GM19025 (cell line): ENCODE results near the gene RPS6KA4.

Source experiments
- ATAC-seq: cut with Tn5 transposase; IDR thresholded peaks from one replicate; pipeline ENCODE4 v1.9.1; 2021; ENCODE audit warnings: mild to moderate bottlenecking, low read depth, moderate library complexity; ENCODE audit not compliant: unreplicated experiment

Gene RPS6KA4

DNA sequence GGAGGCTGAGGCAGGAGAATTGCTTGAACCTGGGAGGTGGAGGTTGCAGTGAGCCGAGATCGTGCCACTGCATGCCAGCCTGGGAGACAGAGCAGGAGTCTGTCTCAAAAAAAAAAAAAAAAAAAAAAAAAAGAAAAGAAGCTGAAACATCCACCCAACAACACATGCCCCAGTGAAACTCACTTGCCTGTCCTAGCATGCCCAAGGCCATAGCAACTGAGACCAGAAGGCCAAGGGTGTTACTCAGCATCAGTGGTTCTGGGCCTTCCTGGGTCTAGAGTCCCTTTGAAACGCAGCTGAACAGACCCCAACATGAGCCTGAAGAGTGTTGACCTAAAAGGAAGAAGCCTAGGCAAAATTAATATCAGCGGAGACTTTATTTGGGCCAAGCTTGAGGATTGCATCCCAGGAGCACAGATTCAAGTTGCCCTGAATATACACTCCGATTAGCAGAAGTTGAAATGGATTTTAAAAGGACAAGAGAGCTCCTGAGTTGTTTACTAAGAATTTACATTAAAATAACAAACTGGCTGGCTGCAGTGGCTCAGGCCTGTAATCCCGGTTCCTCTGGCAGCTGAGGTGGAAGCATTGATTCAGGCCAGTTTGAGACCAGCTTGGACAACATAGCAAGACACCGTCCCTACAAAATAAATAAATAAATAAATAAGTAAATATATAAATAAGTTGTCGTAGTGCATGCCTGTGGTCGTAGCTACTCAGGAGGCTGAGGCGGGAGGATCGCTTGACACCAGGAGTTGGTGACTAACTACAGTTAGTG is 34.1 kb upstream of the RPS6KA4 start:
- no peak for ATAC-seq

DNA sequence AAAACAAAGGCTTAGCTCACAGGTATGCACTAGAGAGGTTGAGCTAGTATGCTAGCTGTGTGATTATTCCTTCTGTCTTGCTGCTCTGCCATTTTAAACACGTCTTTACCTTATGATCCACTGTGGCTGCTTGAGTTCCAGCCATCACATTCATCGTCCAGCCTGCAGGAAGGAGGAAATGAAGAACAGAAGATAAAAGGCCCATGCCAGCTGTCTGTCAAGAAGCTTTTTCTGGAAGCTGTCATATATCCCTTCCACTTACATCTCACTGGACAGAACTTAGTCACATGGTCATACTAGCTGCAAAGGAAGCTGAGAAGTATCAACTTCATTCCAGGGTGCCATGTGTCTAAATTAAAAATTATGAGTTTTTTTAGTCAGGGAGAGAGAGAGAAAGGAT is 31.6 kb upstream of the RPS6KA4 start:
- ATAC-seq = no peak

DNA sequence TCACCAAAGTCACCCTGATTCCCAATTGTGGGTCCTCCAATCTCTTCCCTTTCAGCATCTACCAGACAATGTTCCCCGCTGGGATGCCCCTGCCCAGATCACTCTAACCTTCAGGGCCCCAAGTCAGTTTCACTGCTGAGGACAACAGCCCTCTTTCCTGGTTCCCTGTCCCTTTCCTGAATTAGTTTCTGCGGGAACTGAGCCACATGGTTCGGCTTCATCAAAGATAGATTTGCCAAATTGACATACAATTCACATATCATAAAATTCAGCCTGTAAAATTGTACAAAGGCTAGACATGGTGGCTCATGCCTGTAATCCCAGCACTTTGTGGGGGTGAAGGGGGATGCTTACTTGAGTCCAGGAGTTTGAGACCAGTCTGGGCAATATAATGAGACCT is 31.0 kb upstream of the RPS6KA4 start:
- ATAC-seq = no peak

DNA sequence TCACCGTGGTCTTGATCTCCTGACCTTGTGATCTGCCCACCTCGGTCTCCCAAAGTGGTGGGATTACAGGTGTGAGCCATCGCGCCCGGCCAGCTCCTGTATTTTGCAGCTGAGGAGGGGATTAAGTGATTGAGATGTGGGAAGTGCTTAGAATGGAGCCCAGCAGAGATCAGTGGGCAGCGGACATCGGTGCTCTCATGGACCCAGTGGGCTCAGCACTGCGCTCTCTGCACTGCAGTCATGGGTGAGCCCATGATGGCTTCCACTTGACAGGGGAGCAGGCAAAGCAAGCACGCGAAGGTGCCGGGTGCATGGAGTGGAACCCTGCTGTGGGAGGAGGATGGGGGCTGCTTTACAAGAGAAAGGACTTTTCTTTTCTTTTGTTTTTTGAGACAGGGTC is 28.1 kb upstream of the RPS6KA4 start:
- no peak for ATAC-seq

DNA sequence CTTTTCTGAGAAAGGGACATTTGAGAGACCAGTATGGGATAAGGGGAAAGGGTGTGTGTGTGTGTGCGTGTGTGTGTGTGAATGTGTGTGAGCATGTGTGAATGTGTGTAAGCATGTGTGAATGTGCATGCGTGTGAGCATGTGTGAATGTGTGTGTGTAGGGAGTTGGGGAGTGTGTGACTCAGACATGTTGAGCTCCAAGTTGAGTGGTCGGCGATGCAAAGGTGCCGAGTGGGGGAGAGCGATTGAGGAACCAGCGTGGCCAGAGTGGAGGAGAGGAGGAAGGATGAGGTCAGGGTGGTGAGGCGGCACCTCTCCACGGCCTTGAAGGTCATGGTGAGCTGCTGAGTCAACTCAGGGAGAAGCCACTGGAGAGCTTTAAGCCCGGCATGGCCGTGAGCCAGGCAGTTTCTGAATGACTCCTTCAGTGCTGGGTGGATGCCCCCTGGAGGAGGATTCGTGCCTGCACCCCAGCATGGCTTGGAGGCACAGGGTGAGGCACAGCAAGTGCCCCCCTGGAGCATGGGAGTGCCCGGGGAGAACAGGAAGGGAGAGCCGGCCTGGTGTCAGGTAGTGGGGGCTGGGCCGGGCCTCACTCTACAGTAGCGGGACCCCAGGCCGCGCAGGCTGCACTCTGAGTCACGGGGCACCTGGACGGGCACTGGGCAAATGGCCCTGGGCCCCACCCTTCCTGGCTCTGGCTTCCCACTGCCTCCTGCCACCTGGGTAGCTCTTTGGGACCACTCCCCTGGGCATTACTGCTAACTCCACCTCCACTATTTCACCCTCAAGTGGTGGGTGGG is 27.2 kb upstream of the RPS6KA4 start:
- ATAC-seq = peak; percentile 71

DNA sequence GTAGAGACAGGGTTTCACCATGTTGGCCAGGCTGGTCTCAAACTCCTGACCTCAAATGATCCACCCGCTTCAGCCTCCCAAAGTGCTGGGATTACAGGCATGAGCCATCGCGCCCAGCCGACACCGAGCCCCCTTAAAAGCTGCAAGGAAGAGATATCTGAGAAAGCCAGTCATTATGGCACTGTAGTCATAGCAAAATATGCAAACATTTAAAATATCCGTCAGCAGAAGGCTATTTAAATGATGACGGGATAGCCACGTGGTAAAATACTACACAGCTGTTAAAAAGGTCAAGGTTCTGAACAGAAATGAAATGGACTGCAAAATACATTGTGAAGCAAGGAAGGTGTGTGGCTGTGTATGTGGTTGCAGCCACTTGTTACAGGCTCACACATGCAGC is 25.4 kb upstream of the RPS6KA4 start:
- no peak for ATAC-seq

DNA sequence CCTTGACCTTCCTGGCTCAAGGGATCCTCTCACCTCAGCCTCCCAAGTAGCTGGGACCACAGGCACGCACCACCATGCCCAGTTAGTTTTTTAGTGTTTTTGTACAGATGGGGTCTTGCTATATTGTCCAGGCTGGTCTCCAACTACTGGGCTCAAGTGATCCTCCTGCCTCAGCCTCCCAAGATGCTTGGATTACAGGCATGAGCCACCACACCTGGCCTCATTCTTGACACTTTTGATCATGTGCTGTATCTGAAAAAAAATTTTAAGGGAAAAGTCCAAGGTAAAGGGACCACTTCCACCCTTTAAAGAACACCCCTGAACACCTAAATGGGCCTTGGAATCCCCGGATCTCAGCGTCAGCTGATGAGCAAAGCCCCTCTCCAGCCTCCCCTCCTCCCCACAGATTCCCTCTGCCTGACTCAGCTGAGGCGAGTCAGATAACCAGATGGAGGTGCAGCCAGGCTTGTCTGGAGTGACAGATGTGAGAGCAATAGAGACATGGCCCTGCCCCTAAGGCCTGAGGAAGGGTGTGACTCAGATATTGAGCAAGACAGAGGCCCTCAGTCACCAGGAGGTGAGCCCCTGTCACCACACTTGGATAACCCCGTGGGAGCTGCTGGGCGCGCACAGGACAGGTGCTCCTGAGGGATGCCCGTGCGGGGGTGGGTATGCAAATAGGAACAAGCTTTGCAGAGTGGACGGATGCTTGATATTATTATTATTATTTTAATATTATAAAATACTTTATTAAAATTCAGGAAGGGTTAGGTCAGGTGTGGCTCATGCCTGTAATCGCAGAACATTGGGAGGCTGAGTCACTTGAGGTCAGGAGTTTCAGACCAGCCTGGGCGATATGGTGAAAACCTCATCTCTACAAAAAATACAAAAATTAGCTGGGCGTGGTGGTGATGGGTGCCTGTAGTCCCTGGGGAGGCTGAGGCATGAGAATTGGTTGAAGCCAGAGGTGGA is 23.9 kb upstream of the RPS6KA4 start:
- peak; percentile 57 for ATAC-seq

DNA sequence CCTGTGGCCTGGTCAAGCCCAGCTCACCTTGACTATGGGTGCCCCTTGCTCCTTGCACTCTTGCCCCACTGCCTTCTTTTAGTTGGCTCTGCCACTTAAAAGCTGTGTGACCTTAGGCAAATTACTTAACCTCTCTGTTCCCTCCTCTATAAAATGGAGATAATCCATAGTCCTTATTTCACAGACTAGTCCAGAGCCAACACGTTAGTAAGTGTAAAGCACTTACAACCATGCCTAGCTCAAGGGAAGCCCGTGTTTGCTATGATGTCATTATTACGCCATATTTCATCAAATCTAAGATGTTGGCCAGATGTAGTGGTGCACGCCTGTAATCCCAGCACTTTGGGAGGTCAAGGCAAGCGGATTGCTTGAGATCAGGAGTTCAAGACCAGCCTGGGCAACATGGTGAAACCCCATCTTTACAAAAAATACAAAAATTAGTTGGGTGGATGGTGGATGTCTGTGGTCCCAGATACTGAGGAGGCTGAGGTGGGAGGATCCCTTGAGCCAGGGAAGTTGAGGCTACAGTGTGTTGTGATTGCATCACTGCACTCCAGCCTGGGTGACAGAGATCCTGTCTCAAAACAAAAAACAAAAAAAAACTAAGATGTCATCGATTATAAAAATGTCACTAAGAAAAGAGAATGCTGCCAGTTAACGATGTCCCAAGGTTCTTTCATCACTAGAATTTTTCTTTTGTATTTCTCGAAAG is 21.3 kb upstream of the RPS6KA4 start:
- no peak for ATAC-seq

DNA sequence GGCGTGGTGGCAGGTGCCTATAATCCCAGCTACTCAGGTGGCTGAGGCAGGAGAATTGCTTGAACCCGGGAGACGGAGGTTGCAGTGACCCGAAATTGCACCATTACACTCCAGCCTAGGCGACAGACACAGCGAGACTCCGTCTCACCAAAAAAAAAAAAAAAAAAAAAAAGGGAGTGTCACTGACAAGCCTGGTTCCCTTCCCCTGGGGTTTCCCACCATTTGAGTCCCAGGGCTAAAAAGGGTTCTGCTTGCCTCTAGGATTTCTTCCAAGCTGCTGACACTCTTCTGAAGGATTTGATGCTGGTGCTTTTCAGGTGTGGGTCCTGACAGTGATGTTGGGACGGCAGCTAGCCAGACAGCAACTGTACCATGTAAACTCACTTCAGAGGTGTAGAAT is 20.2 kb upstream of the RPS6KA4 start:
- ATAC-seq = no peak

DNA sequence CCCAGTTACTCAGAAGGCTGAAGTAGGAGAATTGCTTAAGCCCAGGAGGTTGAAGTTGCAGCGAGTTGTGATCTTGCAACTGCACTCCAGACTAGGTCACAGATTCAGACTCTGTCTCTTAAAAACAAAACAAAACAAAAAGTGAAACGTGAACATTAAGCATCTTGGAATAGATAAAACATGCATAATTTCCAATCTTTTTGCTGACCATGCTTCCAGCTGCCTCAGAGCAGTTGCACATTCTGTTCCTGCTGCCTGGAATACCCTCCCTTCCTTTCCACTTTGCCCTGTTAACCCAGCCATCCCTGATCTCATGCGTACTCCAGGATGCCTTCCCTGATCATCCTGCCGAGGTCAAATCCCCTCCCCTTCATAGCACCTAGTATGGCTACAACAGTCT is 19.7 kb upstream of the RPS6KA4 start:
- no peak for ATAC-seq

DNA sequence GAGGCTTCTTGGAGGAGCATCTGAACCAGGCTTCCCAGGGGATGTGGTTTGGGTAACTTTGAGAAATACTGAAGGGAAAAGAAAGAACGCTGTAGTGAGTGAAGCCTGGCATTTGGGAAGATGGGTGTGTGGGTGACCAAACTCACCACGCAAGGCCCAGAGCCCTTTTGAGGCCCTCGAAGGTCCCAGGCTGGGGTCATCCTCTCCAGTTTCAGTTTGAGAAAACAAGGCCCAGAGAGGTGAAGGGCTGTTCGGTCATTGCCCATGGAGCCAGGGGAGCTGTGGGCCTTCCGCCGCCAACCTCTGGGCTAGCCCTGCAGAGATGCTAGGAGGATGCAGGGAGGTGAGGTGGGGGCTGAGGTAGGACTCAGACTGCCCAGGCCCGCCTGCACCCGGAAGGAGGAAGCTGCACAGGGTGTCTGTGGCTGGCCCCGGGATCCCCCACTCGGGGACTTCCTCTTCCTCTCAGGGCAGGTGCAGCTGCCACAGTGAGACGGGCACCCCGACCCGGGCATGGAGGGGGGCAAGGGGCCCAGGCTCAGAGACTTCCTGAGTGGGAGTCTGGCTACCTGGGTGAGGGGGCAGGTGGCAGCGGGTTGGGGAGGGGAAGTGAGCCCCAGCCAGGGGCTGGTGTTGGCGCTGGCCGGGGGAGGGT is 19.1 kb upstream of the RPS6KA4 start, which contains the start of gene CCDC88B:
Gene CCDC88B, plus strand, starts transcription at position 451 of the 655 bp plus-strand sequence. Its CDS starts 63 bp downstream, at position 514.
- ATAC-seq = peak; percentile 59

DNA sequence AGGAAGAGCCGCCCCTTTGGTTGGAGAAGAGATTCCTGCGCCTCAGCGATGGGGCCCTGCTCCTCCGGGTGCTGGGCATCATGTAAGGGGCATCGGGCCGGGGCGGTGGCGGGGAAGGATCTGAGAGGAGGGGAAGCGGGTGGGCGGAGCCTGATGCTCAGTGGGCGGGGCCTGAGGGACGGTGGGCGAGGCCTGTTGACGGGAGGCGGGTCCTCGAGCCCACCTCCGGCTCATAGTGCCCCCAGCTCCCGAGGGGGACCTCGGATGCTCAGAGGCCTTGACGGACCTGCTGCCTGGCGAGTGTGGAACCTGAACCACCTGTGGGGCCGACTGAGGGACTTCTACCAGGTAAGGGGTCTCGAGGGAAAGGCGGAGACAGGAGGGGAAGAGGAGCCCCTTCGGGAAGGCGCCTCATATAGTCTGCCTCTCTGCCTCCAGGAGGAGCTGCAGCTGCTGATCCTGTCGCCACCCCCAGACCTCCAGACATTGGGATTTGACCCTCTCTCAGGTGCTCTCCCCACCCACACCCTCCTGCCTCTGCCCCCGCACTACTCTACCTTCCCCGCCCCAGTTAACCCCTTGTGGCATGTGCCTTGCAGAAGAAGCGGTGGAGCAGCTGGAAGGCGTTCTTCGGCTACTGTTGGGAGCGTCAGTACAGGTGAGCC is 18.2 kb upstream of the RPS6KA4 start:
- ATAC-seq = peak; percentile 33

DNA sequence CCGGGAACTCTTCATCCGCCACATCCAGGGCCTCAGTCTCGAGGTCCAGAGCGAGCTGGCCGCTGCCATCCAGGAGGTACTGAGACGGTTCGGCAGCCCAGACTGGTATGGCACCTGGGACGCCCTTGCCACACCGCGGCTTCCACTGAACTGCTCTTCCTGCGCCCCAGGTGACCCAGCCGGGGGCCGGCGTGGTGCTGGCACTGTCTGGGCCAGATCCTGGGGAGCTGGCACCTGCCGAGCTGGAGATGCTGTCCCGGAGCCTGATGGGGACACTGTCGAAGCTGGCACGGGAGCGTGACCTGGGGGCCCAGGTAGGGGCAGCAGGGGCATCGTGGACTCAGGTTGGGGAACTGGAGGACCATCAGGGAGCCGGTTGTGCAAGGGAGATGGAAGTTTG is 17.5 kb upstream of the RPS6KA4 start:
- ATAC-seq = no peak

DNA sequence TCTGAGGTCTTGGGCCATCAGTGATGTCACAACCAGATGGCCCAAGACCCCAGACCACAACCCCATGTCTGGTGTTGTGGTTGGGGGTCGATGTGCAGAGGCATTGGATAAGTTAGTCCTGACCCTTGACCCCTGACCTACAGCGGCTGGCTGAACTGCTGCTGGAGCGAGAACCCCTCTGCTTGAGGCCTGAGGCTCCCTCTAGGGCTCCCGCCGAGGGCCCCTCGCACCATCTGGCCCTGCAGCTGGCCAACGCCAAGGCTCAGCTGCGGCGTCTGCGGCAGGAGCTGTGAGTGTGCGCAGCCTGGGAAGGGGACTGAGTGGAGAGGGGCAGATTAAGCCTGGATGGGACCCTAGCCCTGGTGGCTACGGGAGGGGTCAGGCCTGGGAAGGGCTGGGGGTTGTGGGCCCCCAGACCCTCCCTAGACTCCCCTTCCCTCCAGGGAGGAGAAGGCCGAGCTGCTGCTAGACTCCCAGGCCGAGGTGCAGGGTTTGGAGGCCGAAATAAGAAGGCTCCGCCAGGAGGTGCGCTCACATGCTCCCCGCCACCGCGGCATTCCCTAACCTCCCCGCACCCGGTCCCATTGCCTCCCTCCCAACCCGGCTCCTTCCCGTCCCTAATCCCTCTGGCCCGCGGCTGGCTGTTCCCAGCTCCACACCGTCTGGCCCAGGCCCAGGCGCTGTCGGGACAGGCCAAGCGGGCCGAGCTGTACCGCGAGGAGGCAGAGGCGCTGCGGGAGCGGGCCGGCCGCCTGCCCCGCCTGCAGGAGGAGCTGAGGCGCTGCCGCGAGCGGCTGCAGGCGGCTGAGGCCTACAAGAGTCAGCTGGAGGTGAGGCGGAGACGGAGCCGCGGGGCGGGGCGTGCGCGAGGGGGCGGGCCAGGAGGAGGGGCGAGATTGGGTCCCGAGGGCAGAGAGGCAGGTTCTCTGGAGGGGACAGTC is 16.8 kb upstream of the RPS6KA4 start:
- no peak for ATAC-seq

DNA sequence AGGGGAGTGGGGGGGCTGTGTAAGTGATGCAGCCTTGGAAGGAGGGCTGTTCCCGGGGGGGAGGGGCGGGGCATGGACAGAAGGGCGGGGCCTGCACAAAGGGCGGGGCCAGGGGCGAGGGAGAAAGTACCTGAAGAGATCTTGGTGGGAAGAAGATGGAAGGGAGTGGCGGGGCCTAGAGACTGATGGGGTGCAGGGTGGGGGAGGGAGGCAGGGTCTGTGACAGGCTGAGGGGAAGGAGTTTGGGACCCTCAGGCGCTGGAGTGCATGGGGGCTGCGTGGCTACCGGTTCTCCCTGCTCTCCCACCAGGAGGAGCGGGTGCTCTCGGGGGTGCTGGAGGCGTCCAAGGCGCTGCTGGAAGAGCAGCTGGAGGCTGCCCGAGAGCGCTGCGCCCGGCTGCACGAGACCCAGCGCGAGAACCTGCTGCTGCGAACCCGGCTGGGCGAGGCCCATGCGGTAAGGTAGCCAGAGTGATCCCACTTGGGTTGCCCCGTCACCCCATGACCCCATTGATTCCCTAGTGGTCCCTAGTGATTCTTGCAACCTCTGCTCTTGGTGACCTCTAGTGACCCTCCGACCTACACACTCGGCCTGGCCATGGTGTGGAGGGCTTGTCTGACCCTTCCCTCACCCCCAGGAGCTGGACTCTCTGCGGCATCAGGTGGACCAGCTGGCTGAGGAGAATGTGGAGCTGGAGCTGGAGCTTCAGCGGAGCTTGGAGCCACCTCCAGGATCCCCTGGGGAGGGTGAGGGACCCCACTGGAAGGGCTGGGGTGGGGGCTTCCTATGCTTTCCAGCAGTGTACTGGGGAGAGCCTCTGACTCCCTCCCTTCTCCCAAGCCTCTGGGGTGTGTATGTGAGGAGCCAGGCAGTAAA is 15.9 kb upstream of the RPS6KA4 start:
- no peak for ATAC-seq

DNA sequence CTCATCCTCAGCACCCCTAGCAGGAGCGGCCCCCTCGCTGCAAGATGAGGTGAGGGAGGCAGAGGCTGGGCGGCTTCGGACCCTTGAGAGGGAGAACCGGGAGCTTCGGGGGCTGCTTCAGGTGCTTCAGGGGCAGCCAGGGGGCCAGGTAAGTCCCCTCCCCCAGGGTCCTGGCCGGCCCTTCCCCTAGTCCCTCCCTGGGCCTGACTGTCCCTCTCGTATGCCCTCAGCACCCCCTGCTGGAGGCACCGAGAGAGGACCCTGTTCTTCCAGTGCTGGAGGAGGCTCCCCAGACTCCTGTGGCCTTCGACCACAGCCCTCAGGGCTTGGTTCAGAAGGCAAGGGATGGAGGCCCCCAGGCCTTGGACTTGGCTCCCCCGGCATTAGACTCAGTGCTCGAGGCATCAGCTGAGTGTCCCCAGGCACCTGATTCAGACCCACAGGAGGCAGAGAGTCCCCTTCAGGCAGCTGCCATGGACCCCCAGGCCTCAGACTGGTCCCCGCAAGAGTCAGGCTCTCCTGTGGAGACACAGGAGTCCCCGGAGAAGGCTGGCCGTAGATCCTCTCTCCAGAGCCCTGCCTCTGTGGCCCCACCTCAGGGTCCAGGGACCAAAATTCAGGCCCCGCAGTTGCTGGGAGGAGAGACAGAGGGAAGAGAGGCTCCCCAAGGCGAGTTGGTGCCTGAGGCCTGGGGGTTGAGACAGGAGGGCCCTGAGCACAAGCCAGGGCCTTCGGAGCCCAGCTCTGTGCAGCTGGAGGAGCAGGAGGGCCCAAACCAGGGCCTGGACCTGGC is 15.0 kb upstream of the RPS6KA4 start:
- no peak for ATAC-seq
